Neural progenitor cell (in vitro differentiated cells): ENCODE measurements around the gene MAD1L1.

ENCODE experiments used
- CTCF ChIP-seq: fragments of 200-600 bp; sonication (generic); IDR thresholded peaks from 2 replicates; pipeline ENCODE4 v1.5.1; 2017; ENCODE audit warnings: antibody characterized with exemption, mild to moderate bottlenecking
- EZH2 ChIP-seq: fragments of 200-600 bp; sonication (generic); IDR thresholded peaks from 2 replicates; pipeline ENCODE4 v1.6.1; 2017; ENCODE audit warnings: antibody characterized with exemption, mild to moderate bottlenecking, moderate library complexity
- EZH2phosphoT487 ChIP-seq: fragments of 200-600 bp; sonication (generic); IDR thresholded peaks from 2 replicates; pipeline ENCODE4 v1.6.1; 2017; ENCODE audit warnings: antibody characterized with exemption

- TF ChIP-seq EZH2 (no peak), CTCF (no peak), EZH2phosphoT487 (no peak)
Observed at GRCh38 chr7:1952781-1953180, 280.0 kb downstream of the MAD1L1 start.
